ENCODE results near the gene DYNC1I2. TPM values are rescaled to one million over a fixed set of nuclear protein-coding genes. Genes with fewer than 3 reads are reported as not detected.

The DYNC1I2 gene
- total and polyA plus RNA-seq, 8 donors: 23.7 to 59.1 (median 36.4) TPM

GRCh38 chr2:171703574-171704347 lies 16.5 kb downstream of the DYNC1I2 start:
- FAIRE-seq (no peak), ATAC-seq (peak in 2 of 4 donors; percentile 56 to 66), DNase-seq (no peak)
- Histone ChIP-seq H3K9me3 (no peaks in the 10 kb centered on the region), H3K4me3 (no peak overlapping the region), H3K4me1 (peaks cover 0 to 6% (median 5%) of the 10 kb centered on the region in 3 donors), H3K27ac (no peak overlapping the region), H3K27me3 (no peaks in the 10 kb centered on the region), H3K36me3 (no peaks in the 10 kb centered on the region)
- intact Hi-C loops (cut with DNase I): no loop called here
- TF ChIP-seq CTCF (IDR thresholded peaks at IDR 0.05): no peak
- 64 to 73% methylated on average over 4 of the region's 4 CpGs for WGBS, 2 donors

- DNase-seq (no peak), ATAC-seq (no peak), FAIRE-seq (no peak)
- H3K9me3 ChIP-seq: no peaks in the 10 kb centered on the region
- WGBS, 2 donors: 35 to 44% methylated on average over 2 of the region's 2 CpGs
- no peaks in the 10 kb centered on the region for H3K27me3 ChIP-seq
- no peak overlapping the region for H3K4me3 ChIP-seq
- TF ChIP-seq CTCF (IDR thresholded peaks at IDR 0.05): no peak
- no peak overlapping the region for H3K27ac ChIP-seq
- peaks cover 0 to 6% (median 5%) of the 10 kb centered on the region in 3 donors for H3K4me1 ChIP-seq
- H3K36me3 ChIP-seq: no peaks in the 10 kb centered on the region
- intact Hi-C loops (cut with DNase I): no loop called here
Observed at GRCh38 chr2:171706152-171706803, 19.0 kb downstream of the DYNC1I2 start.

GRCh38 chr2:171707752-171708151 lies 20.5 kb downstream of the DYNC1I2 start:
- Histone ChIP-seq H3K9me3 (no peaks in the 10 kb centered on the region), H3K27me3 (no peaks in the 10 kb centered on the region), H3K4me3 (no peak overlapping the region), H3K4me1 (peaks cover 0 to 5% (median 0%) of the 10 kb centered on the region in 3 donors), H3K27ac (no peak overlapping the region), H3K36me3 (no peaks in the 10 kb centered on the region)
- DNase-seq: no peak
- ATAC-seq: no peak
- no peak for TF ChIP-seq CTCF (IDR thresholded peaks at IDR 0.05)
- intact Hi-C loops (cut with DNase I): no loop called here
- WGBS, 2 donors: 79 to 97% methylated on average over 1 of the region's 1 CpG
- FAIRE-seq: no peak

GRCh38 chr2:171709011-171709685 lies 21.9 kb downstream of the DYNC1I2 start:
- no peaks in the 10 kb centered on the region for H3K27me3 ChIP-seq
- no peak for DNase-seq
- H3K4me1 ChIP-seq: peaks cover 0 to 5% (median 0%) of the 10 kb centered on the region in 3 donors
- H3K9me3 ChIP-seq: no peaks in the 10 kb centered on the region
- no peak overlapping the region for H3K27ac ChIP-seq
- no peaks in the 10 kb centered on the region for H3K36me3 ChIP-seq
- intact Hi-C loops (cut with DNase I): no loop called here
- FAIRE-seq: peak; percentile 65
- TF ChIP-seq CTCF (IDR thresholded peaks at IDR 0.05): no peak
- ATAC-seq: no peak
- no peak overlapping the region for H3K4me3 ChIP-seq
- 64 to 67% methylated on average over 3 of the region's 3 CpGs for WGBS, 2 donors

All from pancreas (tissue), 10 donors.